ENCODE results near the gene TJAP1.

DNA sequence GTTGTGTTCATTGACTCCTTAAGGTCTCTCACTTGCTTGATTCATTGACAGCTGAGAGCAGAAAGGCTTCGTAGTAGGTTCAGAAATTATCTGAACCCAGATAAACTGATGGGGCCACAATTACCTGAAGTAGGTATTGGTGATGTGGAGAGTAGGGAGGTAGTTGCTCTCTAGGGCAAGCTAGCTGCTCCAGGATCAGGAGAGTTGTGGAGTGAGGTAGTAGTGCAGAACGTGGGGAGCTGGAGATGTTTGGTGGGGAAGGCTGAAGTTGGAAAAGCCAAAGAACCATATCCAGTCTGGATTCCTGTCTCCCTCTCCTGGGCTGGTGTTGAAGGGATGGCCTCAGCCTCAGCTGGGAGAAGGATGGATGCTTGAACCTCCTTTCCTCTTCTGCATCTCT is 15.9 kb downstream of the TJAP1 start:
- TF ChIP-seq, protein P1, sequence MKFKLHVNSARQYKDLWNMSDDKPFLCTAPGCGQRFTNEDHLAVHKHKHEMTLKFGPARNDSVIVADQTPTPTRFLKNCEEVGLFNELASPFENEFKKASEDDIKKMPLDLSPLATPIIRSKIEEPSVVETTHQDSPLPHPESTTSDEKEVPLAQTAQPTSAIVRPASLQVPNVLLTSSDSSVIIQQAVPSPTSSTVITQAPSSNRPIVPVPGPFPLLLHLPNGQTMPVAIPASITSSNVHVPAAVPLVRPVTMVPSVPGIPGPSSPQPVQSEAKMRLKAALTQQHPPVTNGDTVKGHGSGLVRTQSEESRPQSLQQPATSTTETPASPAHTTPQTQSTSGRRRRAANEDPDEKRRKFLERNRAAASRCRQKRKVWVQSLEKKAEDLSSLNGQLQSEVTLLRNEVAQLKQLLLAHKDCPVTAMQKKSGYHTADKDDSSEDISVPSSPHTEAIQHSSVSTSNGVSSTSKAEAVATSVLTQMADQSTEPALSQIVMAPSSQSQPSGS (IDR thresholded peaks at IDR 0.05; ENCODE audit: low read length): no peak
- TF ChIP-seq POLR2AphosphoS5 (IDR thresholded peaks at IDR 0.05; ENCODE audit: low read depth, low read length) (no peak), YY1 (IDR thresholded peaks at IDR 0.05; ENCODE audit: low read depth, low read length) (no peak)
- TF ChIP-seq, protein P2, sequence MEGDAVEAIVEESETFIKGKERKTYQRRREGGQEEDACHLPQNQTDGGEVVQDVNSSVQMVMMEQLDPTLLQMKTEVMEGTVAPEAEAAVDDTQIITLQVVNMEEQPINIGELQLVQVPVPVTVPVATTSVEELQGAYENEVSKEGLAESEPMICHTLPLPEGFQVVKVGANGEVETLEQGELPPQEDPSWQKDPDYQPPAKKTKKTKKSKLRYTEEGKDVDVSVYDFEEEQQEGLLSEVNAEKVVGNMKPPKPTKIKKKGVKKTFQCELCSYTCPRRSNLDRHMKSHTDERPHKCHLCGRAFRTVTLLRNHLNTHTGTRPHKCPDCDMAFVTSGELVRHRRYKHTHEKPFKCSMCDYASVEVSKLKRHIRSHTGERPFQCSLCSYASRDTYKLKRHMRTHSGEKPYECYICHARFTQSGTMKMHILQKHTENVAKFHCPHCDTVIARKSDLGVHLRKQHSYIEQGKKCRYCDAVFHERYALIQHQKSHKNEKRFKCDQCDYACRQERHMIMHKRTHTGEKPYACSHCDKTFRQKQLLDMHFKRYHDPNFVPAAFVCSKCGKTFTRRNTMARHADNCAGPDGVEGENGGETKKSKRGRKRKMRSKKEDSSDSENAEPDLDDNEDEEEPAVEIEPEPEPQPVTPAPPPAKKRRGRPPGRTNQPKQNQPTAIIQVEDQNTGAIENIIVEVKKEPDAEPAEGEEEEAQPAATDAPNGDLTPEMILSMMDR (IDR thresholded peaks at IDR 0.05; ENCODE audit: control extremely low read depth in 1 of 3, insufficient read depth in 1 of 3, low read depth in 1 of 3, low read length in 3 of 3): no peak

All from H1 (cell line).